K562 (cell line): ENCODE data around the gene URGCP. TPM values are rescaled to one million over a fixed set of nuclear protein-coding genes. Genes with fewer than 3 reads are reported as not detected.

Source experiments
- E2F1 ChIP-seq: sonication (generic); formaldehyde crosslinking; IDR thresholded peaks from 2 replicates; pipeline ENCODE4 v1.8.1; 2023; ENCODE audit warnings: mild to moderate bottlenecking, missing genetic modification reagents, moderate library complexity
- NCOR1 ChIP-seq: fragments of 450-650 bp; IDR thresholded peaks from 2 replicates; pipeline ENCODE4 v1.6.1; 2016; ENCODE audit warnings: mild to moderate bottlenecking, moderate library complexity
- RERE ChIP-seq: sonication (generic); formaldehyde crosslinking; IDR thresholded peaks from 2 replicates; pipeline ENCODE4 v1.8.0; 2023; ENCODE audit warnings: missing genetic modification reagents, mild to moderate bottlenecking, borderline replicate concordance
- SMAD4 ChIP-seq: fragments of 250-450 bp; sonication (Bioruptor Pico); conservative IDR thresholded peaks from 2 replicates; pipeline ENCODE4 v1.8.0; 2021; ENCODE audit warnings: inconsistent platforms, mild to moderate bottlenecking, moderate library complexity
- TAF1 ChIP-seq: IDR thresholded peaks from 2 replicates; pipeline ENCODE4 v1.6.1; 2011; ENCODE audit warnings: mild to moderate bottlenecking, low read length, moderate library complexity; ENCODE audit not compliant: insufficient read depth, control insufficient read depth, severe bottlenecking; ENCODE audit errors: extremely low read depth
- polyA plus RNA-seq, 8 experiments: library from polyadenylated mRNA; depleted of rRNA in 4 of 8; stranded (reverse) in 5 of 8; unstranded in 3 of 8; fragments of >200 nt; fragmentation: Nextera tagmentation in 2 of 8; fragmentation: Illumina TruSeq in 1 of 8; extraction: Ambion mirVana in 2 of 8; extraction: Trizol in 1 of 8; gene quantifications; 2 replicates each; pipeline versions ENCODE4 v1.2.1 to v1.2.3, GENCODE V29; 2011 to 2014; ENCODE audit warnings: inconsistent platforms in 1 of 8, missing spikeins in 1 of 8
- total RNA-seq, 7 experiments: library from RNA; depleted of rRNA in 6 of 7; stranded (reverse); fragments of >200 nt in 6 of 7; fragmentation: Illumina TruSeq in 2 of 7; extraction: Trizol in 2 of 7; gene quantifications; 2 replicates each; pipeline versions ENCODE4 v1.2.1 to v1.2.3, GENCODE V29; 2011 to 2021; ENCODE audit warnings: low replicate concordance in 1 of 7
- TF ChIP-seq, protein P1 (sequence below), 3 experiments: fragments of 200-800 bp in 1 of 3; fragments of 250-450 bp in 1 of 3; fragments of 450-650 bp in 1 of 3; sonication (Bioruptor Pico) in 1 of 3; sonication (Bioruptor generic) in 1 of 3; formaldehyde crosslinking in 1 of 3; IDR thresholded peaks; 2 replicates each; pipeline versions ENCODE4 v1.6.1 to v1.8.0; 2016 to 2022; ENCODE audit warnings: mild to moderate bottlenecking in 2 of 3, missing genetic modification characterization in 2 of 3, missing compliant biosample characterization in 1 of 3, moderate library complexity in 1 of 3
- TF ChIP-seq, protein P2 (sequence below): fragments of 450-650 bp; formaldehyde crosslinking; IDR thresholded peaks from 2 replicates; pipeline ENCODE4 v1.4.0; 2022; ENCODE audit warnings: mild to moderate bottlenecking, moderate library complexity

Gene URGCP
- total and polyA plus RNA-seq, 9 of the 15 experiments (the other 6 are each of a cell fraction or from before 2014, with no cell fraction given) = 1.7 to 25.8 (median 12.5) TPM

GRCh38 chr7:43869006-43869866 lies 37.2 kb downstream of the URGCP start, which contains the start of gene MRPS24 (continued):
- TF ChIP-seq RERE (no peak), TAF1 (peak; percentile 98), SMAD4 (CRISPR knock-in tag) (no peak), NCOR1 (no peak), E2F1 (CRISPR knock-in tag) (0 out of 2 replicates have a peak, but pooled peaks have one; percentile 18)
- TF ChIP-seq, protein P1, sequence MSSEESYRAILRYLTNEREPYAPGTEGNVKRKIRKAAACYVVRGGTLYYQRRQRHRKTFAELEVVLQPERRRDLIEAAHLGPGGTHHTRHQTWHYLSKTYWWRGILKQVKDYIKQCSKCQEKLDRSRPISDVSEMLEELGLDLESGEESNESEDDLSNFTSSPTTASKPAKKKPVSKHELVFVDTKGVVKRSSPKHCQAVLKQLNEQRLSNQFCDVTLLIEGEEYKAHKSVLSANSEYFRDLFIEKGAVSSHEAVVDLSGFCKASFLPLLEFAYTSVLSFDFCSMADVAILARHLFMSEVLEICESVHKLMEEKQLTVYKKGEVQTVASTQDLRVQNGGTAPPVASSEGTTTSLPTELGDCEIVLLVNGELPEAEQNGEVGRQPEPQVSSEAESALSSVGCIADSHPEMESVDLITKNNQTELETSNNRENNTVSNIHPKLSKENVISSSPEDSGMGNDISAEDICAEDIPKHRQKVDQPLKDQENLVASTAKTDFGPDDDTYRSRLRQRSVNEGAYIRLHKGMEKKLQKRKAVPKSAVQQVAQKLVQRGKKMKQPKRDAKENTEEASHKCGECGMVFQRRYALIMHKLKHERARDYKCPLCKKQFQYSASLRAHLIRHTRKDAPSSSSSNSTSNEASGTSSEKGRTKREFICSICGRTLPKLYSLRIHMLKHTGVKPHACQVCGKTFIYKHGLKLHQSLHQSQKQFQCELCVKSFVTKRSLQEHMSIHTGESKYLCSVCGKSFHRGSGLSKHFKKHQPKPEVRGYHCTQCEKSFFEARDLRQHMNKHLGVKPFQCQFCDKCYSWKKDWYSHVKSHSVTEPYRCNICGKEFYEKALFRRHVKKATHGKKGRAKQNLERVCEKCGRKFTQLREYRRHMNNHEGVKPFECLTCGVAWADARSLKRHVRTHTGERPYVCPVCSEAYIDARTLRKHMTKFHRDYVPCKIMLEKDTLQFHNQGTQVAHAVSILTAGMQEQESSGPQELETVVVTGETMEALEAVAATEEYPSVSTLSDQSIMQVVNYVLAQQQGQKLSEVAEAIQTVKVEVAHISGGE (CRISPR knock-in tag; IDR thresholded peaks at IDR 0.05) = no peak
- TF ChIP-seq, protein P2, sequence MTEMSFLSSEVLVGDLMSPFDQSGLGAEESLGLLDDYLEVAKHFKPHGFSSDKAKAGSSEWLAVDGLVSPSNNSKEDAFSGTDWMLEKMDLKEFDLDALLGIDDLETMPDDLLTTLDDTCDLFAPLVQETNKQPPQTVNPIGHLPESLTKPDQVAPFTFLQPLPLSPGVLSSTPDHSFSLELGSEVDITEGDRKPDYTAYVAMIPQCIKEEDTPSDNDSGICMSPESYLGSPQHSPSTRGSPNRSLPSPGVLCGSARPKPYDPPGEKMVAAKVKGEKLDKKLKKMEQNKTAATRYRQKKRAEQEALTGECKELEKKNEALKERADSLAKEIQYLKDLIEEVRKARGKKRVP (CRISPR knock-in tag) = no peak
